ENCODE measurements around the gene TLDC2. TPM values are rescaled to one million over a fixed set of nuclear protein-coding genes. Genes with fewer than 3 reads are reported as not detected.
"Not testable (repeated sequence)": the region's sequence is repeated elsewhere in the genome, so short reads cannot be mapped to it uniquely, and the experiment has no call there.

The TLDC2 gene
- total and polyA plus RNA-seq, 2 of the 8 experiments (the other 6 are each of a cell fraction or from before 2014, with no cell fraction given), result 0.29 to 0.34 TPM

DNA sequence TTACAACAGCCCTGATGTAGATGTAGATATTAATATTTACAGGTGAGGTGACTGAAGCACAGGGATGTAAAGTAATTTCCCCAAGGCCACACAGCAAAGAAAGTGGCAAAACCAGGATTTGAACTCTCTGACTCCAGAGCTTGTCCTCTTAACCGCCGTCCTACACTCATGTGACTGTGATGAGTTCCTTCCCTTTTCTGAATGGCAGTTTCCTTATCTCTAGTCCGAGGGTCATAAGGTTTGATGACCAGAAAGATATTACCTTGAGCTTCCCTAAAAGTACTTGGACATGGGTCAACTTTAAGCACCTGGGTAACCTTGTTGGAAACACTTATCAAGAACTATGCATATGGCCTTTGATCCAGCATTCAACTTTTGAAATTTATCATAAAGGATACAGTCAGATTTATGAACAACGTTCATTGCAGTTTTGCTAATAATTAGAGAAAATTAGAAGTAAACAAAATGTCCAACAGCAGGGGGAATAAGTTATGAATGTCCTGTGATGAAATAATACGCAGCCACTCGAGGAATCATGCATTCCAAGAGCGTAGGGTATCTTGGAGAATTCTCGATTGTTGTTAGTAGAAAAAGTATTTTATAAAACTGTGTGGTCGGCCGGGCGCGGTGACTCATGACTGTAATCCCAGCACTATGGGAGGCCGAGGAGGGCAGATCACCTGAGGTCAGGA lies 2.3 kb upstream of the TLDC2 start (continued):
- TF ChIP-seq HDAC6 (IDR thresholded peaks at IDR 0.05; ENCODE audit: low read depth, low read length), result no peak
- TF ChIP-seq POLR2A (IDR thresholded peaks at IDR 0.05; ENCODE audit: control extremely low read depth in 1 of 2, low read depth in 2 of 2, low read length in 2 of 2), result no peak
- no peak for TF ChIP-seq GTF2F1 (IDR thresholded peaks at IDR 0.05; ENCODE audit: borderline replicate concordance, low read depth, low read length)
- no peak for TF ChIP-seq CTBP2 (IDR thresholded peaks at IDR 0.05; ENCODE audit: borderline replicate concordance, insufficient read depth, insufficient read length, low read length)
- no peak for TF ChIP-seq RBBP5 (IDR thresholded peaks at IDR 0.05; ENCODE audit: borderline replicate concordance, low read depth, low read length)

DNA sequence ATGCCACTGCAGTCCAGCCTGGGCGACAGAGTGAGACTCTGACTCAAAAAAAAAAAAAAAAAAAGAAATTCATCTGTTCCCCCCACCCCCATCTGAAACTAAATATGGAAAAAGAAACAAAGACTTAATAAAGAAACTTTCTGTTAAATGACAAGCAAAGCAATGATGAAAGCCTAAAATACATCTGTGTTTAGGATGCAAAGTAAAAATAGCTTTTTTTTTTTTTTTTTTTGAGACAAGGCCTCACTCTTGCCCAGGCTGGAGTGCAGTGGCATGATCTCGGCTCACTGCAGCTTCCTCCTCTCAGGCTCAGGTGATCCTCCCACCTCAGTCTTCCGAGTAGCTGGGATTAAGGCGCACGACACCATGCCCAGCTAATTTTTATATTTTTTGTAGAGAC lies 845 bp upstream of the TLDC2 start:
- not testable (repeated sequence) for H4K5ac ChIP-seq (ENCODE audit: insufficient read length, low read depth, low read length); H2AK5ac ChIP-seq (ENCODE audit: low read depth, low read length); H3K4me2 ChIP-seq (ENCODE audit: insufficient read depth in 1 of 2, low read depth in 2 of 2, low read length in 2 of 2); H3K27me3 ChIP-seq (replicated peaks in 1 of 4; ENCODE audit: control insufficient read depth in 3 of 4, extremely low read depth in 1 of 4, insufficient read depth in 3 of 4, low read length in 3 of 4); H2BK120ac ChIP-seq (replicated peaks; ENCODE audit: low read depth, low read length); H2AFZ ChIP-seq (ENCODE audit: low read length); H2BK12ac ChIP-seq (ENCODE audit: low read depth, low read length); H3K4ac ChIP-seq (replicated peaks; ENCODE audit: insufficient read length, low read depth, low read length); H4K8ac ChIP-seq (ENCODE audit: extremely low read depth, insufficient read depth, low read length); H3K56ac ChIP-seq (replicated peaks; ENCODE audit: insufficient read length, low read depth, low read length); FAIRE-seq; H2BK15ac ChIP-seq (ENCODE audit: low read length); DNase-seq (ENCODE audit: low read depth in 1 of 2, low spot score in 2 of 2); H3K79me1 ChIP-seq (ENCODE audit: low read depth, low read length); H3K79me2 ChIP-seq (ENCODE audit: control insufficient read depth in 1 of 2, insufficient read depth in 2 of 2, low read length in 2 of 2); H3K14ac ChIP-seq (ENCODE audit: insufficient read length); H3K9ac ChIP-seq (replicated peaks in 1 of 4; ENCODE audit: extremely low read depth in 1 of 4, low read depth in 3 of 4, low read length in 3 of 4); H3K23ac ChIP-seq (ENCODE audit: insufficient read length); H3K9me3 ChIP-seq (ENCODE audit: insufficient read depth in 2 of 2, low read depth in 1 of 2, low read length in 1 of 2); H3K18ac ChIP-seq (ENCODE audit: extremely low read depth, low read length); H4K91ac ChIP-seq (replicated peaks; ENCODE audit: insufficient read length, low read length); H3K27ac ChIP-seq (ENCODE audit: low read depth, low read length); H3K4me1 ChIP-seq (replicated peaks in 1 of 4; ENCODE audit: control insufficient read depth in 3 of 4, insufficient read depth in 4 of 4, low read length in 3 of 4); H4K20me1 ChIP-seq (replicated peaks in 1 of 2; ENCODE audit: control insufficient read depth in 1 of 2, insufficient read depth in 2 of 2, low read length in 2 of 2); H3K23me2 ChIP-seq (ENCODE audit: low read depth, low read length); H2BK20ac ChIP-seq (ENCODE audit: low read length); H3K36me3 ChIP-seq (ENCODE audit: control insufficient read depth in 2 of 4, insufficient read depth in 4 of 4, low read length in 3 of 4); H3K4me3 ChIP-seq (ENCODE audit: extremely low read depth in 1 of 4, insufficient read depth in 2 of 4, low read depth in 3 of 4, low read length in 4 of 4); H2BK5ac ChIP-seq (ENCODE audit: low read depth, low read length)
- WGBS, 2 experiments (ENCODE audit: extremely low coverage in 1 of 2, insufficient coverage in 1 of 2, insufficient read length in 1 of 2, insufficient replicate concordance in 2 of 2, low coverage in 1 of 2, low lambda C conversion rate in 2 of 2, missing lambda C conversion rate in 1 of 2), result 87% methylated on average over 4 of the region's 5 CpGs; no CpG with 5 or more reads in 1 of the 2 experiments
- ChIA-PET POLR2A (ENCODE audit: partially characterized antibody) (interaction anchor here (1.8 kb wide), 1 partner anchor 11 kb away, joined by 4 read pairs; no protein-coding TSS in a partner anchor), CTCF (ENCODE audit: partially characterized antibody) (interaction anchor here (0.8 to 5.0 kb wide), 4 partner anchors 8 to 120 kb away, joined by 3 to 26 read pairs (median 8); no protein-coding TSS in a partner anchor)

All from H1 (cell line).